ENCODE data around the gene SMIM29.

Gene SMIM29

GRCh38 chr6:34223956-34224940 is 24.6 kb downstream of the SMIM29 start:
- DNase-seq, result peak; percentile 98

GRCh38 chr6:34223381-34223955 is 25.3 kb downstream of the SMIM29 start:
- DNase-seq, result no peak

- no peak for DNase-seq
Measured at GRCh38 chr6:34218691-34219090, 30.1 kb downstream of the SMIM29 start.

GRCh38 chr6:34213772-34214171 is 35.0 kb downstream of the SMIM29 start:
- no peak for DNase-seq

GRCh38 chr6:34207695-34208443 is 40.9 kb downstream of the SMIM29 start:
- DNase-seq, result no peak

- no peak for DNase-seq
Measured at GRCh38 chr6:34206726-34207125, 42.1 kb downstream of the SMIM29 start.

GRCh38 chr6:34205916-34206315 is 42.9 kb downstream of the SMIM29 start:
- DNase-seq, result no peak

DNA sequence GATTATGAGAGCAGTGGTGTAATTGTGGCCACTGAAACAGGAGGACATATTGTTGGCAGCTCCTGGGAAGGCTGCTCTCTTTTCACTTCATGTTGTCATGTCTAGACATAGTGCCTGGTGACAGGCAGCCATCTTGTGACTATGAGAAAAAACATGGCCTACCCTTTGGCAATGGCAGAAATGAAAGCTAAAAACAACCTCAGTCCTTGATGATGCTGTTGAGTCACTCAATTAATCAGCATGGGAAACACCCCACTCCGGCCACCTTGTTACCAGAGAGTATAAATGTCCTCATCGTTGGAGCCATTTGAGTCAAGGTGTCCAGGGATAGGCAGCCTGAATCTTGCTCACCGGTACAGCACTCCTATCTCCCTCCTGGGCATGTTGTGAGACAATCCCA is 43.3 kb downstream of the SMIM29 start:
- no peak for DNase-seq

DNA sequence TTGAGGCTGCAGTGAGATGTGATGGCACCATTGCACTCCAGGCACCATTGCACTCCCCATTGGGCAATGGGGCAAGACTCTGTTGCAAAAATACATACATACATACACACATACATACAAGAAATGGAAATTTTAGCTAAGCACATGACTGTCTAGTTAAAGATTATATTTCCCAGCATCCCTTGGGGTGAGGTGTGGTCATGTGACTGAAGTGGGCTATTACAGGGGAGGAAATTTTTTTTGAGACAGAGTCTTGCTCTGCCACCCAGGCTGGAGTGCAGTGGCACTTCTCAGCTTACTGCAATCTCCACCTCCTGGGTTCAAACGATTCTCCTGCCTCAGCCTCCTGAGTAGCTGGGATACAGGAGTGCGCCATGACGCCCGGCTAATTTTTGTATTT is 44.1 kb downstream of the SMIM29 start:
- DNase-seq, result no peak

- no peak for DNase-seq
Measured at GRCh38 chr6:34202329-34203201, 46.2 kb downstream of the SMIM29 start.

- no peak for DNase-seq
Measured at GRCh38 chr6:34201455-34202107, 47.2 kb downstream of the SMIM29 start.

DNA sequence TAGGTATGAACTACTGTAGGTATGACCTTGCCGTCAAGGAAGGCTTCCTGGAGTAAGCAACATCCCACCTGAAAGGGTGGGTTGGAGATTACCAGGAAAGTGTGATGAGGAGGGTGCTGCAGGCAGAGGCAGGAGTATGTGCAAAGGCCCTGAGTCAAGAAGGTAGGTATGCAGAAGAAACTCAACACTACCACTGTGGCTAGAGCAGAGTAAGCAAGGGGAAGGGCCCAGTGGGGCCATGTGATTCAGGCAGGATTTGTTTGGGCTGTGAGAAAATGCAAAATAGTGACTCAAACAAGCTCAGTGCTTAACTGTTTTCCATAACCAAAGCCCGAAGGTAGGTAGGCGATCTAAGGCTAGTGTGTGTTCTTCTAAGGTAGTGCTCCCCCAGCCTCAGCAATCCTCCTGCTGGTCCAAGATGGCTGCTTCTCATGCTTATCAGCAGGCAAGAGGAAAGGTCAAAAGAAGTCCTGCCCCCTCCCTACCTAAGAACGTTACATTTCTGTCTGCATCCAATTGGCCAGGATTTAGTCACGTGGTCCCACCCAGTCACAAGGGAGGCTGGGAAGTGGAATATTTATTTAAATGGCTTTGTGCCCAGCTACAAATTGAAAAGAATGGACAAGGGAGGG is 48.4 kb downstream of the SMIM29 start:
- no peak for DNase-seq

- no peak for DNase-seq
Measured at GRCh38 chr6:34196833-34197195, 52.0 kb downstream of the SMIM29 start.

All from CD4-positive, alpha-beta T cell treated with Interferon gamma for 1 hour (primary cell).